H1 (cell line): ENCODE results near the gene PAXIP1. TPM values are rescaled to one million over a fixed set of nuclear protein-coding genes. Genes with fewer than 3 reads are reported as not detected.

Experiments used
- CTCF ChIA-PET: fragments of 300-600 bp; sonication (Branson Sonifier 250); formaldehyde crosslinking; loops from one replicate; lab custom pipeline; 2021; ENCODE audit not compliant: partially characterized antibody; lab: Charles Lee
- POLR2A ChIA-PET: fragments of 300-600 bp; sonication (Branson Sonifier 250); formaldehyde crosslinking; loops from one replicate; lab custom pipeline; 2021; ENCODE audit warnings: inconsistent platforms; ENCODE audit not compliant: partially characterized antibody; lab: Charles Lee
- DNase-seq, 2 experiments: peaks; one replicate each; pipeline versions ENCODE4 v3.0.0 to v3.0.0-alpha.2; 2010 to 2022; ENCODE audit warnings: low spot score in 2 of 2, low read depth in 1 of 2, mixed read lengths in 1 of 2
- FAIRE-seq: peaks from 2 replicates; lab custom pipeline; 2011; peaks lifted over from hg19 to GRCh38; lab: Jason Lieb, UNC
- H2AFZ ChIP-seq: 2 replicates; pipeline ENCODE4 v1.8.1; 2012; ENCODE audit warnings: low read length, inconsistent platforms
- H2AK5ac ChIP-seq: 2 replicates; pipeline ENCODE4 v1.6.1; 2013; ENCODE audit warnings: low read depth, low read length
- H2BK120ac ChIP-seq: replicated peaks from 2 replicates; pipeline ENCODE3; 2013; ENCODE audit warnings: low read depth, low read length, inconsistent platforms
- H2BK12ac ChIP-seq: 2 replicates; pipeline ENCODE4 v1.6.1; 2013; ENCODE audit warnings: low read depth, low read length
- H2BK15ac ChIP-seq: 2 replicates; pipeline ENCODE4 v1.6.1; 2013; ENCODE audit warnings: low read length
- H2BK20ac ChIP-seq: 2 replicates; pipeline ENCODE4 v1.6.1; 2013; ENCODE audit warnings: low read length
- H2BK5ac ChIP-seq: 2 replicates; pipeline ENCODE4 v1.6.1; 2013; ENCODE audit warnings: low read depth, low read length
- H3K14ac ChIP-seq: 2 replicates; pipeline ENCODE4 v1.6.1; 2013; ENCODE audit warnings: inconsistent platforms; ENCODE audit not compliant: insufficient read length
- H3K18ac ChIP-seq: 2 replicates; pipeline ENCODE4 v1.6.1; 2013; ENCODE audit warnings: low read length; ENCODE audit errors: extremely low read depth
- H3K23ac ChIP-seq: 2 replicates; pipeline ENCODE4 v1.6.1; 2013; ENCODE audit warnings: inconsistent platforms; ENCODE audit not compliant: insufficient read length
- H3K23me2 ChIP-seq: 2 replicates; pipeline ENCODE4 v1.6.1; 2013; ENCODE audit warnings: low read depth, low read length
- H3K27ac ChIP-seq: 2 replicates; pipeline ENCODE4 v1.6.1; 2011; ENCODE audit warnings: low read depth, low read length, inconsistent platforms
- H3K27me3 ChIP-seq, 4 experiments: replicated peaks in 1 of 4; 1 replicate in 1 of 4; 2 replicates in 3 of 4; pipeline versions ENCODE4 v1.6.1 to v1.8.1; 2011 to 2013; ENCODE audit warnings: low read length in 3 of 4, mild to moderate bottlenecking in 3 of 4, inconsistent platforms in 2 of 4, mixed read lengths in 2 of 4, moderate library complexity in 1 of 4; ENCODE audit not compliant: control insufficient read depth in 3 of 4, insufficient read depth in 3 of 4; ENCODE audit errors: extremely low read depth in 1 of 4
- H3K36me3 ChIP-seq, 4 experiments: 2 replicates each; pipeline versions ENCODE4 v1.6.1 to v1.8.1; 2011 to 2013; ENCODE audit warnings: mild to moderate bottlenecking in 4 of 4, low read length in 3 of 4, moderate library complexity in 2 of 4, control low read depth in 1 of 4, inconsistent platforms in 1 of 4; ENCODE audit not compliant: insufficient read depth in 4 of 4, control insufficient read depth in 2 of 4
- H3K4ac ChIP-seq: replicated peaks from 2 replicates; pipeline ENCODE3; 2013; ENCODE audit warnings: low read length, low read depth, mixed read lengths, inconsistent platforms; ENCODE audit not compliant: insufficient read length
- H3K4me1 ChIP-seq, 4 experiments: replicated peaks in 1 of 4; 1 replicate in 1 of 4; 2 replicates in 3 of 4; pipeline versions ENCODE4 v1.6.1 to v1.8.1; 2011 to 2013; ENCODE audit warnings: low read length in 3 of 4, inconsistent platforms in 2 of 4, mixed read lengths in 1 of 4; ENCODE audit not compliant: insufficient read depth in 4 of 4, control insufficient read depth in 3 of 4
- H3K4me2 ChIP-seq, 2 experiments: 2 replicates each; pipeline versions ENCODE4 v1.6.1 to v1.8.1; 2011 to 2013; ENCODE audit warnings: low read depth in 2 of 2, low read length in 2 of 2, control low read depth in 1 of 2, inconsistent platforms in 1 of 2, mild to moderate bottlenecking in 1 of 2; ENCODE audit not compliant: insufficient read depth in 1 of 2
- H3K4me3 ChIP-seq, 4 experiments: fragments of 200-600, 300-600 bp in 1 of 4; sonication (generic), shearing (Covaris generic), sonication (Bioruptor Twin) in 1 of 4; 2 replicates each; pipeline versions ENCODE4 v1.5.1 to v1.8.1; 2011 to 2016; ENCODE audit warnings: low read length in 4 of 4, low read depth in 3 of 4, control low read depth in 2 of 4, inconsistent platforms in 2 of 4, mild to moderate bottlenecking in 2 of 4, mixed read lengths in 1 of 4, moderate library complexity in 1 of 4; ENCODE audit not compliant: insufficient read depth in 2 of 4; ENCODE audit errors: extremely low read depth in 1 of 4
- H3K56ac ChIP-seq: replicated peaks from 2 replicates; pipeline ENCODE3; 2013; ENCODE audit warnings: low read depth, mild to moderate bottlenecking, mixed read lengths, low read length, inconsistent platforms; ENCODE audit not compliant: insufficient read length
- H3K79me1 ChIP-seq: 2 replicates; pipeline ENCODE4 v1.6.1; 2013; ENCODE audit warnings: low read depth, low read length, control low read depth
- H3K79me2 ChIP-seq, 2 experiments: 2 replicates each; pipeline versions ENCODE4 v1.6.1 to v1.8.1; 2012 to 2013; ENCODE audit warnings: low read length in 2 of 2, mild to moderate bottlenecking in 2 of 2, inconsistent platforms in 1 of 2; ENCODE audit not compliant: insufficient read depth in 2 of 2, control insufficient read depth in 1 of 2
- H3K9ac ChIP-seq, 4 experiments: replicated peaks in 1 of 4; 1 replicate in 1 of 4; 2 replicates in 3 of 4; pipeline versions ENCODE4 v1.6.1 to v1.8.1; 2011 to 2013; ENCODE audit warnings: low read depth in 3 of 4, low read length in 3 of 4, control low read depth in 2 of 4, mild to moderate bottlenecking in 2 of 4, moderate library complexity in 2 of 4, inconsistent platforms in 1 of 4; ENCODE audit errors: extremely low read depth in 1 of 4
- H3K9me3 ChIP-seq, 2 experiments: 2 replicates each; pipeline versions ENCODE4 v1.6.1 to v1.8.1; 2012 to 2013; ENCODE audit warnings: mild to moderate bottlenecking in 2 of 2, moderate library complexity in 2 of 2, control low read depth in 1 of 2, inconsistent platforms in 1 of 2, low read depth in 1 of 2, low read length in 1 of 2, mixed read lengths in 1 of 2; ENCODE audit not compliant: insufficient read depth in 2 of 2
- H4K20me1 ChIP-seq, 2 experiments: replicated peaks in 1 of 2; 2 replicates each; pipeline versions ENCODE3 to v1.8.1; 2011 to 2013; ENCODE audit warnings: inconsistent platforms in 2 of 2, low read length in 2 of 2, mild to moderate bottlenecking in 1 of 2; ENCODE audit not compliant: insufficient read depth in 2 of 2, control insufficient read depth in 1 of 2
- H4K5ac ChIP-seq: 2 replicates; pipeline ENCODE4 v1.6.1; 2013; ENCODE audit warnings: low read length, low read depth, mixed read lengths, inconsistent platforms; ENCODE audit not compliant: insufficient read length
- H4K8ac ChIP-seq: 2 replicates; pipeline ENCODE4 v1.8.0; 2013; ENCODE audit warnings: mild to moderate bottlenecking, moderate library complexity, low read length, inconsistent platforms; ENCODE audit not compliant: insufficient read depth; ENCODE audit errors: extremely low read depth
- H4K91ac ChIP-seq: replicated peaks from 2 replicates; pipeline ENCODE3; 2013; ENCODE audit warnings: low read length, mixed read lengths, inconsistent platforms; ENCODE audit not compliant: insufficient read length
- CBX8 ChIP-seq: fragments of 300-800, 300-1000 bp; sonication (generic); IDR thresholded peaks from 2 replicates; pipeline ENCODE4 v1.7.1; 2016; ENCODE audit warnings: low read depth, low read length, borderline replicate concordance
- JUND ChIP-seq: IDR thresholded peaks from 2 replicates; pipeline ENCODE4 v1.6.1; 2011; ENCODE audit warnings: mild to moderate bottlenecking, improper control_type of control experiment, low read length
- TEAD4 ChIP-seq: IDR thresholded peaks from 2 replicates; pipeline ENCODE4 v1.6.1; 2012; ENCODE audit warnings: low read depth, low read length, inconsistent platforms, mixed read lengths
- YY1 ChIP-seq: IDR thresholded peaks from 2 replicates; pipeline ENCODE4 v1.6.1; 2011; ENCODE audit warnings: low read depth, mild to moderate bottlenecking, low read length
- WGBS, 2 experiments: shearing (Covaris generic) in 1 of 2; methylation state at CpG; one replicate each; pipeline versions ENCODE4 v1.1.6 to v1.1.7; 2013 to 2015; ENCODE audit warnings: low lambda C conversion rate in 2 of 2, mixed read lengths in 2 of 2, inconsistent platforms in 1 of 2, low coverage in 1 of 2, missing lambda C conversion rate in 1 of 2; ENCODE audit not compliant: insufficient replicate concordance in 2 of 2, insufficient coverage in 1 of 2, insufficient read length in 1 of 2; ENCODE audit errors: extremely low coverage in 1 of 2, missing lambda C conversion rate in 1 of 2; 5-methylcytosine and 5-hydroxymethylcytosine counted together
- polyA plus RNA-seq, 7 experiments: library from polyadenylated mRNA; depleted of rRNA in 3 of 7; stranded (reverse) in 5 of 7; unstranded in 2 of 7; fragments of >200 nt in 5 of 7; fragments of 200-250 nt in 2 of 7; gene quantifications; 1 replicate in 5 of 7; 2 replicates in 1 of 7; 4 replicates in 1 of 7; pipeline versions ENCODE4 v1.2.1 to v1.2.3, GENCODE V29; 2011 to 2013; ENCODE audit warnings: missing spikeins in 2 of 7, mixed read lengths in 2 of 7
- total RNA-seq: library from RNA; stranded (reverse); fragmentation: NEBNext Ultra II Directional; extraction: Animal tissue kit (Norgen Biotek cat#: 25700); gene quantifications from 2 replicates; pipeline ENCODE4 v1.2.1, GENCODE V29; 2021
- TF ChIP-seq, protein P1 (sequence below): IDR thresholded peaks from 2 replicates; pipeline ENCODE4 v1.6.1; 2012; ENCODE audit warnings: inconsistent platforms

The PAXIP1 gene
- total and polyA plus RNA-seq, 2 of the 8 experiments (the other 6 are each of a cell fraction or from before 2014, with no cell fraction given): 32.4 to 32.8 TPM

DNA sequence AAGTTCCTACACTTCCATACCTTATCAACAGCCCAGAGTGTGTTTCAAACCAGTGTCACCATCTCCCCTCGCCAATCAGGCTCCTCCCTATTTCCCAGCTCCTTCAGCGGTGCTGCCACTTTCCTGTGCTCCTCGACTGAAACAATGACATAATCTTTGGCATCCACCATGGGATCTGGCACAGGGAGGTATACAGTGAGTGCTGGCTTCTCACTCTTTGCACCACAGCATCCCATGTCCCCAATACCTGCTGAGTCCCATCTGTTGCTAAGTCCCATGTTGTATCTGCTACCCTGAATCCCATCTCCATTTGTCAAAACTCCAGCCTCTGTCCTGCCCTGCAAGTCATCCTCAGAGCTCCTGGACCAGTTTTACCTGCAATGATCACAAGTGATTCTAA, 15.4 kb downstream of the PAXIP1 start:
- Histone ChIP-seq H4K91ac (no peak overlapping the region), H3K18ac (no peak overlapping the region), H3K4me1 (no peaks in the 10 kb centered on the region), H4K8ac (no peak overlapping the region), H2BK120ac (no peak overlapping the region), H2BK12ac (no peak overlapping the region), H2BK20ac (no peak overlapping the region), H3K23ac (no peak overlapping the region), H3K4ac (no peak overlapping the region), H2AK5ac (no peak overlapping the region), H3K23me2 (no peaks in the 10 kb centered on the region), H4K5ac (no peak overlapping the region), H3K27ac (no peak overlapping the region), H3K79me1 (peaks cover 2% of the 10 kb centered on the region; the same call in 1 of the 2 replicates), H3K9ac (no peak overlapping the region), H2BK5ac (no peak overlapping the region), H4K20me1 (peaks cover 7 to 11% of the 10 kb centered on the region in 2 experiments), H3K4me2 (no peak overlapping the region), H2AFZ (no peak overlapping the region), H3K56ac (no peak overlapping the region), H3K9me3 (no peaks in the 10 kb centered on the region), H3K79me2 (peaks cover 0 to 10% of the 10 kb centered on the region in 2 experiments; a peak in 1 of 4 replicates), H3K27me3 (no peaks in the 10 kb centered on the region), H3K4me3 (no peak overlapping the region), H3K14ac (no peak overlapping the region), H3K36me3 (peaks cover 3 to 25% (median 8%) of the 10 kb centered on the region in 4 experiments; a peak in 4 of 8 replicates), H2BK15ac (no peak overlapping the region)
- TF ChIP-seq TEAD4: no peak
- TF ChIP-seq, protein P1, sequence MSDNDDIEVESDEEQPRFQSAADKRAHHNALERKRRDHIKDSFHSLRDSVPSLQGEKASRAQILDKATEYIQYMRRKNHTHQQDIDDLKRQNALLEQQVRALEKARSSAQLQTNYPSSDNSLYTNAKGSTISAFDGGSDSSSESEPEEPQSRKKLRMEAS: no peak
- TF ChIP-seq CBX8: no peak
- TF ChIP-seq YY1: no peak
- TF ChIP-seq JUND: no peak
- FAIRE-seq (no peak), DNase-seq (no peak)
- POLR2A ChIA-PET: interaction anchor here (2.1 kb wide), 1 partner anchor 10 kb away, joined by 7 read pairs; no protein-coding TSS in a partner anchor
- CTCF ChIA-PET: interaction anchor here (0.6 to 1.1 kb wide), 5 partner anchors 14 to 368 kb away, joined by 3 to 5 read pairs (median 3); no protein-coding TSS in a partner anchor
- whole genome bisulfite sequencing, 2 experiments: 84% methylated on average over 3 of the region's 3 CpGs; no CpG with 5 or more reads in 1 of the 2 experiments
